K562 (cell line): ENCODE data around the gene PLCB3. TPM values are rescaled to one million over a fixed set of nuclear protein-coding genes. Genes with fewer than 3 reads are reported as not detected.
A peak's percentile ranks its signal among the peaks of the same experiment; 100 is the strongest.

Source experiments
- BRD4 ChIP-seq: fragments of 200-600 bp; sonication (generic); IDR thresholded peaks from 2 replicates; pipeline ENCODE4 v1.6.1; 2017; ENCODE audit warnings: inconsistent platforms
- CHD4 ChIP-seq: fragments of 200-600 bp; sonication (generic); IDR thresholded peaks from 3 replicates; pipeline ENCODE4 v1.6.1; 2012; ENCODE audit warnings: low read depth, mild to moderate bottlenecking, mixed read lengths, low read length, inconsistent platforms; ENCODE audit not compliant: insufficient read depth, insufficient replicate concordance, poor library complexity, severe bottlenecking
- CHD7 ChIP-seq: fragments of 200-600 bp; sonication (generic); IDR thresholded peaks from one replicate; pipeline ENCODE4 v1.6.1; 2012; ENCODE audit warnings: mild to moderate bottlenecking, low read depth, low read length, inconsistent platforms
- FOXK1 ChIP-seq: sonication (generic); formaldehyde crosslinking; IDR thresholded peaks from 2 replicates; pipeline ENCODE4 v1.8.0; 2022; ENCODE audit warnings: missing genetic modification reagents, mild to moderate bottlenecking, borderline replicate concordance
- HCFC1 ChIP-seq: IDR thresholded peaks from 2 replicates; pipeline ENCODE4 v1.6.1; 2012; ENCODE audit warnings: low read depth, low read length, improper control_type of control experiment
- JUNB ChIP-seq: fragments of 450-650 bp; formaldehyde crosslinking; conservative IDR thresholded peaks from 2 replicates; pipeline ENCODE4 v1.4.0; 2020; ENCODE audit warnings: mild to moderate bottlenecking
- MCM5 ChIP-seq: fragments of 450-650 bp; IDR thresholded peaks from 2 replicates; pipeline ENCODE4 v1.6.1; 2016; ENCODE audit warnings: low read depth
- PYGO2 ChIP-seq: fragments of 450-650 bp; IDR thresholded peaks from 2 replicates; pipeline ENCODE4 v1.6.1; 2016; ENCODE audit warnings: mild to moderate bottlenecking, missing genetic modification characterization, moderate library complexity, missing compliant biosample characterization
- RBM34 ChIP-seq: fragments of 200-400 bp; formaldehyde crosslinking; IDR thresholded peaks from 2 replicates; pipeline ENCODE4 v1.6.1; 2018; ENCODE audit warnings: low read length, borderline replicate concordance; ENCODE audit not compliant: insufficient read depth
- SNIP1 ChIP-seq: fragments of 450-650 bp; IDR thresholded peaks from 2 replicates; pipeline ENCODE4 v1.7.1; 2017; ENCODE audit warnings: low read depth, mild to moderate bottlenecking
- SNRNP70 ChIP-seq: fragments of 200-400 bp; formaldehyde crosslinking; optimal IDR thresholded peaks from 2 replicates; pipeline ENCODE3; 2017; ENCODE audit warnings: low read depth, low read length
- TAL1 ChIP-seq: fragments of 450-650 bp; IDR thresholded peaks from 2 replicates; pipeline ENCODE4 v1.6.1; 2016; ENCODE audit warnings: mild to moderate bottlenecking
- TFAP4 ChIP-seq: sonication (generic); formaldehyde crosslinking; IDR thresholded peaks from 2 replicates; pipeline ENCODE4 v1.8.0; 2022; ENCODE audit warnings: missing genetic modification reagents, mild to moderate bottlenecking, moderate library complexity, borderline replicate concordance
- ZBTB8A ChIP-seq: fragments of 450-650 bp; IDR thresholded peaks from 2 replicates; pipeline ENCODE4 v1.6.1; 2018; ENCODE audit warnings: mild to moderate bottlenecking, moderate library complexity; ENCODE audit not compliant: partially characterized antibody
- ZFP1 ChIP-seq: fragments of 450-650 bp; formaldehyde crosslinking; IDR thresholded peaks from 2 replicates; pipeline ENCODE4 v1.4.0; 2020; ENCODE audit warnings: mild to moderate bottlenecking, mixed read lengths
- ZFPM2 ChIP-seq: fragments of 250-450 bp; sonication (Bioruptor Pico); IDR thresholded peaks from 2 replicates; pipeline ENCODE4 v1.5.1; 2022; ENCODE audit warnings: mild to moderate bottlenecking
- ZNF77 ChIP-seq: fragments of 250-450 bp; sonication (Bioruptor Pico); IDR thresholded peaks from 2 replicates; pipeline ENCODE4 v1.5.0; 2020
- polyA plus RNA-seq, 8 experiments: library from polyadenylated mRNA; depleted of rRNA in 4 of 8; stranded (reverse) in 5 of 8; unstranded in 3 of 8; fragments of >200 nt; fragmentation: Nextera tagmentation in 2 of 8; fragmentation: Illumina TruSeq in 1 of 8; extraction: Ambion mirVana in 2 of 8; extraction: Trizol in 1 of 8; gene quantifications; 2 replicates each; pipeline versions ENCODE4 v1.2.1 to v1.2.3, GENCODE V29; 2011 to 2014; ENCODE audit warnings: inconsistent platforms in 1 of 8, missing spikeins in 1 of 8
- total RNA-seq, 7 experiments: library from RNA; depleted of rRNA in 6 of 7; stranded (reverse); fragments of >200 nt in 6 of 7; fragmentation: Illumina TruSeq in 2 of 7; extraction: Trizol in 2 of 7; gene quantifications; 2 replicates each; pipeline versions ENCODE4 v1.2.1 to v1.2.3, GENCODE V29; 2011 to 2021; ENCODE audit warnings: low replicate concordance in 1 of 7

Gene PLCB3
- total and polyA plus RNA-seq, 9 of the 15 experiments (the other 6 are each of a cell fraction or from before 2014, with no cell fraction given) = 0.31 to 44.8 (median 14.6) TPM

GRCh38 chr11:64305691-64306562 is 54.6 kb downstream of the PLCB3 start (continued):
- TF ChIP-seq FOXK1 (CRISPR knock-in tag) = 0 out of 2 replicates have a peak, but pooled peaks have one; percentile 61
- peak; percentile 51 for TF ChIP-seq HCFC1
- no peak for TF ChIP-seq RBM34
- TF ChIP-seq CHD4 = no peak
- TF ChIP-seq CHD7 = no peak
- TF ChIP-seq ZBTB8A = no peak
- TF ChIP-seq JUNB (CRISPR knock-in tag) = no peak
- TF ChIP-seq MCM5 = no peak
- no peak for TF ChIP-seq TAL1
- TF ChIP-seq ZFP1 = no peak
- no peak for TF ChIP-seq ZNF77
- no peak for TF ChIP-seq BRD4
- no peak for TF ChIP-seq SNIP1
- peak; percentile 83 for TF ChIP-seq TFAP4 (CRISPR knock-in tag)
- no peak for TF ChIP-seq SNRNP70
- no peak for TF ChIP-seq PYGO2 (tag)
- TF ChIP-seq ZFPM2 (CRISPR knock-in tag) = no peak
